ENCODE data around the gene FGD4.

- TF ChIP-seq CTCF (conservative IDR thresholded peaks at IDR 0.05; ENCODE audit: low read length) = no peak
- no peak for TF ChIP-seq EZH2phosphoT487 (IDR thresholded peaks at IDR 0.05; ENCODE audit: borderline replicate concordance)
Observed at GRCh38 chr12:32650508-32650907, 251.2 kb downstream of the FGD4 start.
